Hippocampal formation (tissue), 2 donors: Measurements from ENCODE around the gene ZNF143.
"Not testable (repeated sequence)": the region's sequence is repeated elsewhere in the genome, so short reads cannot be mapped to it uniquely, and the experiment has no call there.

ENCODE experiments used
- DNase-seq, 2 donors: peaks; one replicate each; lab custom pipeline; 2025; lab: John Stamatoyannopoulos, UW

The ZNF143 gene

GRCh38 chr11:9549216-9549615, 88.4 kb downstream of the ZNF143 start:
- DNase-seq: not testable (repeated sequence)

DNA sequence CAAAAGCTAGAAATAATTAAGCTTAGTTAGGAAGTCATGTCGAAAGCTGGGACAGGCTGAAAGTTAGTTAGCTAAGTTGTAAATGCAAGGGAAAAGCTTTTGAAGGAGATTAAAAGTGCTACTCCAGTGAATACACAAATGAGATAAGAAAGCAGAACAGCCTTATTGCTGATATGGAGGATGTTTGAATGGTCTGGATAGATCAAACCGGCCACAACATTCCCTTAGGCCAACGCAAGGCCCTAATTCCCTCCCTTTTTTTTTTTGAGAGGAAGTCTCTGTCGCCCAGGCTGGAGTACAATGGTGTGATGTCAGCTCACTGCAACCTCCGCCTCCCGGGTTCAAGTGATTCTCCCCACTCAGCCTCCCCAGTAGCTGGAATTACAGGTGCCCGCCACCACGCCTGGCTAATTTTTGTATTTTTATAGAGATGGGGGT, 89.4 kb downstream of the ZNF143 start:
- no peak for DNase-seq

DNA sequence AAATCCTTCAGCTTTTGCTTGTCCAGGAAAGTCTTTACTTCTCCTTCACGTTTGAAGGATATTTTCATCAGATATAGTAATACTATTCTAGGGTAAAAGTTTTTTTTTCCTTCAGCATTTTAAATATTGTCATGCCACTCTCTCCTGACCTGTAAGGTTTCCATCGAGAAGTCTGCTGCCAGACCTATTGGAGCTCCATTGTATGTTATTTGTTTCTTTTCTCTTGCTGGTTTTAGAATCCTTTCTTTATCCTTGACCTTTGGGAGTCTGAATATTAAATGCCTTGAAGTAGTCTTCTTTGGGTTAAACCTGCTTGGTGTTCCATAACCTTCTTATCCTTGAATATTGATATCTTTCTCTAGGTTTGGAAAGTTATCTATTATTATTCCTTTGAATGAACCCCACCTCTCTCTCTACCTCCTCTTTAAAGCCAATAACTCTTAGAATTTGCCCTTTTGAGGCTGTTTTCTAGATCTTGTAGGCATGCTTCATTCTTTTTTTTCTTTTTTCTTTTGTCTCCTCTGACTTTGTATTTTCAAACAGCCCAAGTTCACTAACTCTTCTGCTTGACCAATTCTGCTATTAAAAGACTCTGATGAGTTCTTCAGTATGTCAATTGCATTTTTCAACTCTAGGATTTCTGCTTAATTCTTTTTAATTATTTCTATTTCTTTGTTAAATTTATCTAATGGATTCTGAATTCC, 100.6 kb downstream of the ZNF143 start:
- DNase-seq: no peak

DNA sequence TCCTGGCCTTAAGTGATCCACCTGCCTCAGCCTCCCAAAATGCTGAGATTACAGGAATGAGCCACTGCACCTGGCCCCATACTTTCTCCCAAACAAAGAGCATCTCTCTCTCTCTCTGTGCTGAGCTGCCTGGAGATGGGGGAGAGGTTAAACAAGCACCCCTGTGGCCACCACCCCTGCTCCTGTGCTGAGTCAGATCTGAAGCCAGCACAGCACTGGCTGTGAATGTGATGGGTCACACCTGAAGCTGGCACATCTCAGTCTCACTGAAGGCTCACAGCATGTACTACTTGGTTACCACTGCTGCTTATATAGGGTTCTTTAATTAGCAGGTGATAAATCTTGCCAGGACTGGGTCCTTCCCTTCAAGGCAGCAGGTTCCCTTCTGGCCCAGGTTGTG, 101.9 kb downstream of the ZNF143 start:
- no peak for DNase-seq

GRCh38 chr11:9563196-9563730, 102.5 kb downstream of the ZNF143 start:
- no peak for DNase-seq

DNA sequence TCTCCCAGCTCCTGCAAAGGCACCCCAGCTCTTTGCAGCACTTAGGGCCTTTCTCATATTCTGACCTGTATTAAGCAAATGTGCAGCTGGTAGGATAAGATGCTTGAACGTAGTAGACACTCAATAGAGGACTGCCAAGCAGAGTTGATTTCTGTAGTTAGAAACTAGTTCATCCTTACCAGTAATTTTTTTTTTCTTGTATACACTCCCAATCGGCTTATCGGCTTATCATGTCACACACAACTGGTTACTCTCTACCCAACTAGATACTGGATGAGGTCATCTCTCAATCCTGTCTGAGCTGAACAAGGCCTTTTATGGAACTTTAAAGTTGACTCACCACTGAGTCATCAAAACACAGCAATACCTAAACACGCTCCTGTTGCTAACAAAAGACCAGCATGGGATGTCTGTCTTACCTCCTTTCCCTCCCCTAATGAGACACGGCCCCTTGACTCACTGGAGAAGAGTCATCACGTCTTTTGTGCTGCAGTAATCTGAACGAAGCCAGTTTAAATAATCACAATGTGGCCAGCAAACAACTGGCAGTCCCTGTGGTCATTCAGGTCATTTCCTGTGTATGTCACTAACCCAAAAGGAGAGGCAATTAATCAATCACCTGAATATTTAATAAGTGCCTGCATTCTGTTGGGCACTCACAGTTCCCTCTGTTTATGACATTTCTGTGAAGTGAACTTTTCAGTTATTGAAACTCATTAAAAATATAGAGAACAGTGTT, 105.2 kb downstream of the ZNF143 start:
- DNase-seq: no peak

- DNase-seq: no peak
These were observed 105.8 kb downstream of the ZNF143 start for GRCh38 chr11:9566561-9567063.

GRCh38 chr11:9567401-9567800, 106.6 kb downstream of the ZNF143 start:
- no peak for DNase-seq

- DNase-seq: no peak
These were observed 107.5 kb downstream of the ZNF143 start for GRCh38 chr11:9568161-9568853.

- no peak for DNase-seq
These were observed 108.2 kb downstream of the ZNF143 start for GRCh38 chr11:9568854-9569587.

GRCh38 chr11:9569588-9570164, 108.9 kb downstream of the ZNF143 start:
- DNase-seq: no peak

DNA sequence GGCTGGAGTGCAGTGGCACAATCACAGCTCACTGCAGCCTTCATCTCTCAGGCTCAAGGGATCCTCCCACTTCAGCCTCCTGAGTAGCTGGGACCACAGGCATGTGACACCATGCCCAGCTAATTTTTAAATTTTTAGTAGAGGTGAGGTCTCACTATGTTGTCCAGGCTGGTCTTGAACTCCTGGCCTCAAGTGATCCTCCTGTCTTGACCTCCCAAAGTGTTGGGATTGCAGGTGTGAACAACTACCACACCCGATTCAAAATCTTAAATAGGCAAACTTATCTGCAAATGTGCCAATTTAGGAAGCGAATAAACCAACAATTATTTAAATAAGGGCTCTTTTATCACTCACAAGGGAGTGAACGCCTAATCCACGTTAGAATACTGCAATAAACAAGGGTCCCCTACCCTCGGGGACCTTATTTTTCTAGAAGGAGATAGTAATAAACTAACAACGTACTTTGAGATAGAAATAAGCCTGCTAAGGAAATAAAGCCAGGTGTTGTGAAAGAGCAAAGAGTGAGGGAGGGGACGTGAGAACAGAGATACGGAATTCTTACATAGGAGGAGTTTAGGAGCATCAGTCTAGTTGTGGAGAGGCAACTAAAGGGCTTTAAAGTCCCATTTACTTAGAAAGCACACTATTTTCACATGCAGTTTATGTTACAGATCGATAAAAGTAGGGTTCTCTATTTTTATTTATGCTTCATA, 109.7 kb downstream of the ZNF143 start:
- no peak for DNase-seq

GRCh38 chr11:9571071-9571762, 110.4 kb downstream of the ZNF143 start:
- no peak for DNase-seq

DNA sequence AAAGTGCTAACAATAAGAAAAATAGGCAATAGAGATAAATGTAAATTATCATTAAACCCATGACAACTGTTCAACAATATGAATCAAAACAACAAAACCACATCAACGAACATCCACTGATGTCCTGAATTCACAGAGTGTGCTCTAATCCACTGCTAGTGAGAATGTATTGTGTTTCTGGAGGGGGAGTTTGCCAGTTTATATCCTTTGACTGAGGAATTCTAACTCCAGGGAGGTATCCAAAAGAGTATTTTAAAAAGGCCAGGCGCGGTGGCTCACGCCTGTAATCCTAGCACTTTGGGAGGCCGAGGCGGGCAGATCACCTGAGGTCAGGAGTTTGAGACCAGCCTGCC, 110.9 kb downstream of the ZNF143 start:
- no peak for DNase-seq

DNA sequence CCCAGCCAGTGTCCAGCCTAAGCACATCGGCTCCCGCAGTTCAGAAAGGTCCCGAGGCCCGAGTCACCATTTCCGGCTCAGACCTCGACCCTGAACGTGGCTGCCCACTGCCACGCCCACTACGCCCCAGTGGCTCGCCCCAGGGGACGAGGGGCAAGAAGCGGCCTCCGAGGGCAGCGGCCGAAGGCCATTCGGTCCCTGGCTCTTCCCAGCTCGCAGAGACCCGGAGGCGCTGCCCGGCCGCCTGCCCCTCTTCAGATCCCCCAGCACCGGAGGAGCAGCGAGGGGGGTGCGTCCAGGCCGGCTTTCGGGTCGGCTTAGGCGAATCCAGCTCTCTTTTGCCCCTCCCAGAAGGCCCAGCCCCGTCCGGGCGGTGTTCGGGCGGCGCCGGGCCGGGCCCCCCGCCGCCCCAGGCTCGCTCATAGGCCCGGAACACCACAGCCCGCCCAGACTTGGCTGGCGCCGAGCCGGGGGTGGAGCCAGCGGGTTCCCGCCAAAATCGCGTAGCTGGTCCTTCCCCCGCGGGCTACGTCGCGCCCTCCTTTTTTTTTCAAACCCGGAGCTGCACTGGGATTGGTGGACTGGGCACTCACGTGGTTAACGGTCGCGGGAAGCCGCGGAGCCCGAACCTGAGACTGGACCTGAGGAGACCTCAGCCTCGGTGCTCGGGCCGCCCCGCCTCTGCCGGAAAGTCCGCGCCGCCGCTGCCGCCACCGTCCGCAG, 112.4 kb downstream of the ZNF143 start, which contains the start of gene WEE1:
WEE1 (plus strand) TSS at position 619 of the 723 bp plus-strand sequence. CDS start 264 bp downstream, outside the sequence.
- peak; percentile 87 to 93 for DNase-seq

GRCh38 chr11:9573775-9574621, 113.2 kb downstream of the ZNF143 start:
- DNase-seq: no peak

- DNase-seq: no peak
These were observed 113.9 kb downstream of the ZNF143 start for GRCh38 chr11:9574622-9575259.
